H1 (cell line): ENCODE results near the gene TNFAIP1. TPM values are rescaled to one million over a fixed set of nuclear protein-coding genes. Genes with fewer than 3 reads are reported as not detected.

Experiments used
- SIN3A ChIP-seq, 2 experiments: IDR thresholded peaks in 1 of 2; conservative IDR thresholded peaks in 1 of 2; 2 replicates each; pipeline ENCODE4 v1.6.1; 2011 to 2012; ENCODE audit warnings: low read length in 2 of 2, improper control_type of control experiment in 1 of 2, low read depth in 1 of 2, mild to moderate bottlenecking in 1 of 2
- polyA plus RNA-seq, 7 experiments: library from polyadenylated mRNA; depleted of rRNA in 3 of 7; stranded (reverse) in 5 of 7; unstranded in 2 of 7; fragments of >200 nt in 5 of 7; fragments of 200-250 nt in 2 of 7; gene quantifications; 1 replicate in 5 of 7; 2 replicates in 1 of 7; 4 replicates in 1 of 7; pipeline versions ENCODE4 v1.2.1 to v1.2.3, GENCODE V29; 2011 to 2013; ENCODE audit warnings: missing spikeins in 2 of 7, mixed read lengths in 2 of 7
- total RNA-seq: library from RNA; stranded (reverse); fragmentation: NEBNext Ultra II Directional; extraction: Animal tissue kit (Norgen Biotek cat#: 25700); gene quantifications from 2 replicates; pipeline ENCODE4 v1.2.1, GENCODE V29; 2021

Gene TNFAIP1
- total and polyA plus RNA-seq, 2 of the 8 experiments (the other 6 are each of a cell fraction or from before 2014, with no cell fraction given) = 16.9 to 19.5 TPM

GRCh38 chr17:28379814-28380801 lies 44.5 kb downstream of the TNFAIP1 start (continued):
- no peak for TF ChIP-seq SIN3A (conservative IDR thresholded peaks at IDR 0.05 in 1 of 2, IDR thresholded peaks at IDR 0.05 in 1 of 2; ENCODE audit: low read depth in 1 of 2, low read length in 2 of 2)
